Keratinocyte (primary cell): ENCODE data around the gene MCAM. TPM values are rescaled to one million over a fixed set of nuclear protein-coding genes. Genes with fewer than 3 reads are reported as not detected.

Experiments used
- DNase-seq: peaks from one replicate; pipeline ENCODE4 v3.0.0-alpha.2; 2011; ENCODE audit warnings: low read depth, missing footprints, low spot score
- FAIRE-seq: peaks from 2 replicates; lab custom pipeline; 2011; peaks lifted over from hg19 to GRCh38; lab: Jason Lieb, UNC
- H2AFZ ChIP-seq: 2 replicates; pipeline ENCODE4 v1.6.0; 2012; ENCODE audit warnings: low read length, control low read depth, inconsistent platforms; ENCODE audit not compliant: control insufficient read depth
- H3K27ac ChIP-seq: 2 replicates; pipeline ENCODE4 v1.5.1; 2011; ENCODE audit warnings: low read length; ENCODE audit not compliant: control insufficient read depth, insufficient read depth
- H3K27me3 ChIP-seq: 3 replicates; pipeline ENCODE4 v1.6.0; 2011; ENCODE audit warnings: low read length; ENCODE audit not compliant: control insufficient read depth, insufficient read depth; ENCODE audit errors: extremely low read depth
- H3K36me3 ChIP-seq, 2 experiments: 2 replicates in 1 of 2; 3 replicates in 1 of 2; pipeline ENCODE4 v1.5.1; 2011; ENCODE audit warnings: low read length in 2 of 2, mild to moderate bottlenecking in 1 of 2; ENCODE audit not compliant: control insufficient read depth in 2 of 2, insufficient read depth in 2 of 2; ENCODE audit errors: extremely low read depth in 1 of 2
- H3K4me1 ChIP-seq: 3 replicates; pipeline ENCODE4 v1.5.1; 2011; ENCODE audit warnings: low read length; ENCODE audit not compliant: control insufficient read depth, insufficient read depth; ENCODE audit errors: extremely low read depth
- H3K4me2 ChIP-seq: 3 replicates; pipeline ENCODE4 v1.6.0; 2011; ENCODE audit warnings: low read depth, low read length; ENCODE audit not compliant: control insufficient read depth, insufficient read depth; ENCODE audit errors: extremely low read depth
- H3K4me3 ChIP-seq, 3 experiments: fragments of 200-600 bp in 1 of 3; sonication (generic) in 1 of 3; 2 replicates in 2 of 3; 3 replicates in 1 of 3; pipeline ENCODE4 v1.5.1; 2011 to 2016; ENCODE audit warnings: low read length in 3 of 3, mild to moderate bottlenecking in 3 of 3, control low read depth in 2 of 3, inconsistent platforms in 1 of 3, low read depth in 1 of 3, mixed read lengths in 1 of 3, mixed run types in 1 of 3, moderate library complexity in 1 of 3; ENCODE audit not compliant: control insufficient read depth in 2 of 3, insufficient read depth in 2 of 3; ENCODE audit errors: extremely low read depth in 1 of 3
- H3K79me2 ChIP-seq: 2 replicates; pipeline ENCODE4 v1.6.0; 2012; ENCODE audit warnings: low read length; ENCODE audit not compliant: control insufficient read depth, insufficient read depth
- H3K9ac ChIP-seq: 3 replicates; pipeline ENCODE4 v1.6.0; 2011; ENCODE audit warnings: low read length; ENCODE audit not compliant: control insufficient read depth, insufficient read depth; ENCODE audit errors: extremely low read depth
- H3K9me1 ChIP-seq: 3 replicates; pipeline ENCODE4 v1.6.0; 2011; ENCODE audit warnings: low read length; ENCODE audit not compliant: control insufficient read depth, insufficient read depth; ENCODE audit errors: extremely low read depth
- H3K9me3 ChIP-seq: 2 replicates; pipeline ENCODE4 v1.5.1; 2012; ENCODE audit warnings: low read depth, low read length; ENCODE audit not compliant: control insufficient read depth
- H4K20me1 ChIP-seq: 3 replicates; pipeline ENCODE4 v1.6.0; 2011; ENCODE audit warnings: low read length; ENCODE audit not compliant: control insufficient read depth, insufficient read depth; ENCODE audit errors: extremely low read depth
- CTCF ChIP-seq, 3 experiments: IDR thresholded peaks in 1 of 3; conservative IDR thresholded peaks in 1 of 3; optimal IDR thresholded peaks in 1 of 3; 2 replicates in 2 of 3; 3 replicates in 1 of 3; pipeline versions ENCODE3 to v1.5.1; 2011; ENCODE audit warnings: low read length in 3 of 3, mild to moderate bottlenecking in 3 of 3, moderate library complexity in 2 of 3, control low read depth in 1 of 3, inconsistent platforms in 1 of 3; ENCODE audit not compliant: insufficient read depth in 2 of 3; ENCODE audit errors: extremely low read depth in 1 of 3
- EZH2 ChIP-seq: IDR thresholded peaks from one replicate; pipeline ENCODE4 v1.6.1; 2012; ENCODE audit warnings: inconsistent platforms, mild to moderate bottlenecking, low read length, moderate library complexity
- dilution Hi-C: fragments of 300-500 bp; cut with MboI; formaldehyde crosslinking; loops from one replicate; pipeline ENCODE4 v1.7.0; 2020; ENCODE audit warnings: low sequenced_read_pairs; ENCODE audit not compliant: extremely low pct_ligation_motif_present
- polyA plus RNA-seq, 5 experiments: library from polyadenylated mRNA; depleted of rRNA in 3 of 5; stranded (reverse) in 3 of 5; stranded (forward) in 1 of 5; unstranded in 1 of 5; fragments of >200 nt; gene quantifications; 1 replicate in 1 of 5; 2 replicates in 3 of 5; 3 replicates in 1 of 5; pipeline versions ENCODE4 v1.2.1 to v1.2.3, GENCODE V29; 2011 to 2012; ENCODE audit warnings: missing spikeins in 2 of 5, low read depth in 1 of 5, low replicate concordance in 1 of 5

Gene MCAM
- polyA plus RNA-seq, 1 donor (not counting 4 experiments of a cell fraction or from before 2014, with no cell fraction given): 8.5 TPM

DNA sequence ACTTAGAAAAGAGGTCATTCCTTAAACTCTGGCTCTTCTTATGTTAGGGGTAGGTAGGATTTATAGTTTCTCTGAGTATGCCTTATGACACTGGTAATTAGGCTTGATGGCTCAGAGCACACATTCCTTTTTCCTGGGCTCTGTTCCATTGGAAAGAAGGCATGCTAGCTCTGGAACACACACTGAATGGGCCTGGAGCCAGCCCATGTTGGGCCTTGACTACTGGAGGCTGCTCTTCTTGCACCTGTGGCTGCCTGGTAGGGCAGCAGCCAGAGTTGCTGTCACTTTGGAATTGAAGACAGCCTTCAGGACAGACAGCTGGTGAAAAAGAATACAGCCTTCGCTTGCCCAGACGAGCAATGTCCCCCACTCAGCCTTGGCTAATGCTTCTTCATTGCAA is 18.2 kb downstream of the MCAM start:
- H3K4me3 ChIP-seq: no peak overlapping the region
- no peaks in the 10 kb centered on the region for H3K9me3 ChIP-seq
- H3K27ac ChIP-seq: no peak overlapping the region
- H3K36me3 ChIP-seq: peaks cover 25 to 54% of the 10 kb centered on the region in 2 experiments
- H2AFZ ChIP-seq: no peak overlapping the region
- DNase-seq: no peak
- H3K27me3 ChIP-seq: no peaks in the 10 kb centered on the region
- no peaks in the 10 kb centered on the region for H4K20me1 ChIP-seq
- H3K9me1 ChIP-seq: no peaks in the 10 kb centered on the region
- H3K79me2 ChIP-seq: no peaks in the 10 kb centered on the region
- TF ChIP-seq CTCF (optimal IDR thresholded peaks at IDR 0.05 in 1 of 3, IDR thresholded peaks at IDR 0.05 in 1 of 3, conservative IDR thresholded peaks at IDR 0.05 in 1 of 3; ENCODE audit: extremely low read depth in 1 of 3, insufficient read depth in 2 of 3, low read length in 3 of 3) (no peak), EZH2 (no peak)
- H3K4me2 ChIP-seq: no peak overlapping the region
- FAIRE-seq: no peak
- H3K9ac ChIP-seq: no peak overlapping the region
- dilution Hi-C loops: no loop called here
- peaks cover 8% of the 10 kb centered on the region for H3K4me1 ChIP-seq

GRCh38 chr11:119297938-119298337 is 19.0 kb downstream of the MCAM start:
- Histone ChIP-seq H3K36me3 (peaks cover 23 to 50% of the 10 kb centered on the region in 2 experiments), H3K4me1 (peaks cover 8% of the 10 kb centered on the region), H2AFZ (no peak overlapping the region), H3K27ac (no peak overlapping the region), H3K9me1 (no peaks in the 10 kb centered on the region), H3K4me2 (no peak overlapping the region), H3K9me3 (no peaks in the 10 kb centered on the region), H3K4me3 (no peak overlapping the region), H3K27me3 (no peaks in the 10 kb centered on the region), H3K9ac (no peak overlapping the region), H4K20me1 (no peaks in the 10 kb centered on the region), H3K79me2 (no peaks in the 10 kb centered on the region)
- dilution Hi-C loops: no loop called here
- no peak for DNase-seq
- FAIRE-seq: no peak
- TF ChIP-seq CTCF (optimal IDR thresholded peaks at IDR 0.05 in 1 of 3, IDR thresholded peaks at IDR 0.05 in 1 of 3, conservative IDR thresholded peaks at IDR 0.05 in 1 of 3; ENCODE audit: extremely low read depth in 1 of 3, insufficient read depth in 2 of 3, low read length in 3 of 3) (no peak), EZH2 (no peak)
